ENCODE results near the gene IGIP. TPM values are rescaled to one million over a fixed set of nuclear protein-coding genes. Genes with fewer than 3 reads are reported as not detected.

Gene IGIP
- total and polyA plus RNA-seq, 2 of the 8 experiments (the other 6 are each of a cell fraction or from before 2014, with no cell fraction given): 0.32 to 0.69 TPM

DNA sequence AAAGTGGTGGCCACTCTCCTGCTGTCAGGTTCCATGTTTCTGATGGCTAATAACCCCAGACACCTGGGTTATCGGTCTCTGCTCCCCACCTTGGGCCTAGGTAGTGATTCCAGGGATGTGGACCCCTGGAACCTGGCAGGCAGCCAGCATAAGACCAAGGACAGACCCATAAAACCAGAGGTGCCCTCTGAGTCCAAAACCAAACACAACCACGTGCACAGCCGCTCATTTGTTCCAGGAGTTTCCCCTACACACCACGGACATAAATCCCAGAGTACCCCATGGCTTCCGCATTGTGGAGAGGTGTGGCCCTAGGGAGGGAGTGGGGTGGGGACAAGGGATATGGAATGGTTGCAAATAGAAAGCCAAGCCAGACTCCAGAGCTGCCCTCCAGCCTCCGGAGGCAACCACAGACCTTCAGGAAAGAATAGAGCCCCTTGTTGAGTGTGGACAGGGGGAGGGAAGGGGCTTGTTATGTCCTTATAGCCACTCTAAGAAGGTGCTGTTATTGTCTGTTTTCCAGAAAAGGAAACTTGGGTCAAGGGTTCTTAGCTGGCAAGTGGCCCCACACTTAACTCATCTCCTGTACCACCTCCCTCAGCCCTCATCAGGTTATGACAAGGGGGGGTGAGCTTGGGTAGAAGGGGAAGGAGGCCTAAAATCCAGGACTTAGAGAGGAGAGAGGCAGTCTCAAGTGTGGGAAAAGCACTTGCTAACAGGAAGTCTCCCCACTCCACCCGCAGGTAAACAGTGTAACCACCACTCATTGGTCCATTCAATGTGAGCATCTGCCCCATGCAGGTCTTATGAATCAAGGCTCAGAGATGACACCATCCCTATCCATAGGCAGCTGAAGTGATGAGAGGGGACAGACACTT is 25.6 kb downstream of the IGIP start:
- no peak overlapping the region for H2BK120ac ChIP-seq (replicated peaks; ENCODE audit: low read depth, low read length)
- H3K56ac ChIP-seq (replicated peaks; ENCODE audit: insufficient read length, low read depth, low read length): no peak overlapping the region
- no peak overlapping the region for H4K91ac ChIP-seq (replicated peaks; ENCODE audit: insufficient read length, low read length)
- no peak overlapping the region for H3K14ac ChIP-seq (ENCODE audit: insufficient read length)
- peak overlapping the region; percentile 84; the same call in 1 of the 2 replicates for H2AK5ac ChIP-seq (ENCODE audit: low read depth, low read length)
- no peak overlapping the region for H3K27ac ChIP-seq (ENCODE audit: low read depth, low read length)
- ChIA-PET CTCF (ENCODE audit: partially characterized antibody) (interaction anchor here (0.8 to 10.1 kb wide), 10 partner anchors 7 to 182 kb away, joined by 3 to 118 read pairs (median 6); no protein-coding TSS in a partner anchor), POLR2A (ENCODE audit: partially characterized antibody) (interaction anchor here (0.7 kb wide), 1 partner anchor 43 kb away, joined by 4 read pairs; no protein-coding TSS in a partner anchor)
- H3K27me3 ChIP-seq (replicated peaks in 1 of 4; ENCODE audit: control insufficient read depth in 3 of 4, extremely low read depth in 1 of 4, insufficient read depth in 3 of 4, low read length in 3 of 4): peaks cover 11 to 39% (median 30%) of the 10 kb centered on the region in 4 experiments
- no peaks in the 10 kb centered on the region for H3K9me3 ChIP-seq (ENCODE audit: insufficient read depth in 2 of 2, low read depth in 1 of 2, low read length in 1 of 2)
- H3K18ac ChIP-seq (ENCODE audit: extremely low read depth, low read length): 0 out of 2 replicates have a peak overlapping the region, but pooled peaks have one; percentile 38
- H3K4me1 ChIP-seq (replicated peaks in 1 of 4; ENCODE audit: control insufficient read depth in 3 of 4, insufficient read depth in 4 of 4, low read length in 3 of 4): peaks cover 6 to 24% (median 18%) of the 10 kb centered on the region in 4 experiments
- H4K5ac ChIP-seq (ENCODE audit: insufficient read length, low read depth, low read length): no peak overlapping the region
- H3K23me2 ChIP-seq (ENCODE audit: low read depth, low read length): no peaks in the 10 kb centered on the region; the same call in 1 of the 2 replicates
- no peaks in the 10 kb centered on the region for H3K36me3 ChIP-seq (ENCODE audit: control insufficient read depth in 2 of 4, insufficient read depth in 4 of 4, low read length in 3 of 4)
- no peaks in the 10 kb centered on the region for H3K79me1 ChIP-seq (ENCODE audit: low read depth, low read length)
- no peak overlapping the region for H2AFZ ChIP-seq (ENCODE audit: low read length)
- no peak overlapping the region for H4K8ac ChIP-seq (ENCODE audit: extremely low read depth, insufficient read depth, low read length)
- peak overlapping the region; percentile 68; the same call in 1 of the 2 replicates for H2BK12ac ChIP-seq (ENCODE audit: low read depth, low read length)
- no peak overlapping the region for H3K9ac ChIP-seq (replicated peaks in 1 of 4; ENCODE audit: extremely low read depth in 1 of 4, low read depth in 3 of 4, low read length in 3 of 4)
- H3K4me2 ChIP-seq (ENCODE audit: insufficient read depth in 1 of 2, low read depth in 2 of 2, low read length in 2 of 2): peak overlapping the region in 1 of 2 experiments; percentile 46; a peak in 1 of 4 replicates
- H2BK15ac ChIP-seq (ENCODE audit: low read length): peak overlapping the region; percentile 99
- H3K23ac ChIP-seq (ENCODE audit: insufficient read length): no peak overlapping the region
- no peaks in the 10 kb centered on the region for H3K79me2 ChIP-seq (ENCODE audit: control insufficient read depth in 1 of 2, insufficient read depth in 2 of 2, low read length in 2 of 2)
- 80% methylated on average over 7 of the region's 7 CpGs; no CpG with 5 or more reads in 1 of the 2 experiments for WGBS, 2 experiments (ENCODE audit: extremely low coverage in 1 of 2, insufficient coverage in 1 of 2, insufficient read length in 1 of 2, insufficient replicate concordance in 2 of 2, low coverage in 1 of 2, low lambda C conversion rate in 2 of 2, missing lambda C conversion rate in 1 of 2)
- DNase-seq (ENCODE audit: low read depth in 1 of 2, low spot score in 2 of 2) (no peak), FAIRE-seq (no peak)
- no peak overlapping the region for H3K4ac ChIP-seq (replicated peaks; ENCODE audit: insufficient read length, low read depth, low read length)
- H2BK5ac ChIP-seq (ENCODE audit: low read depth, low read length): no peak overlapping the region
- no peak overlapping the region; the same call in 1 of the 2 replicates for H2BK20ac ChIP-seq (ENCODE audit: low read length)
- no peak overlapping the region for H3K4me3 ChIP-seq (ENCODE audit: extremely low read depth in 1 of 4, insufficient read depth in 2 of 4, low read depth in 3 of 4, low read length in 4 of 4)
- no peaks in the 10 kb centered on the region for H4K20me1 ChIP-seq (replicated peaks in 1 of 2; ENCODE audit: control insufficient read depth in 1 of 2, insufficient read depth in 2 of 2, low read length in 2 of 2)
- TF ChIP-seq RBBP5 (IDR thresholded peaks at IDR 0.05; ENCODE audit: borderline replicate concordance, low read depth, low read length) (no peak), RXRA (IDR thresholded peaks at IDR 0.05; ENCODE audit: insufficient read depth, low read depth, low read length) (no peak), NRF1 (IDR thresholded peaks at IDR 0.05; ENCODE audit: low read depth, low read length) (no peak), TAF1 (IDR thresholded peaks at IDR 0.05; ENCODE audit: low read depth, low read length) (no peak), TBP (IDR thresholded peaks at IDR 0.05; ENCODE audit: low read depth, low read length) (no peak), FOSL1 (IDR thresholded peaks at IDR 0.05; ENCODE audit: insufficient read depth, low read depth, low read length) (no peak), RFX5 (IDR thresholded peaks at IDR 0.05; ENCODE audit: borderline replicate concordance, low read depth, low read length) (no peak), EZH2 (IDR thresholded peaks at IDR 0.05; ENCODE audit: low read depth, low read length, severe bottlenecking) (no peak), NANOG (IDR thresholded peaks at IDR 0.05; ENCODE audit: insufficient read depth, low read depth, low read length, poor library complexity, severe bottlenecking) (no peak), RNF2 (IDR thresholded peaks at IDR 0.05; ENCODE audit: borderline replicate concordance, low read depth, low read length, missing control alignments, poor library complexity, severe bottlenecking) (no peak)

Measured in H1 (cell line).